Peyer's patch (tissue), 4 donors: ENCODE data around the gene HS3ST2.

Experiments used
- POLR2A ChIP-seq, 2 donors: fragments of 450-650 bp; IDR thresholded peaks; one replicate each; pipeline ENCODE4 v1.5.1; 2017; ENCODE audit warnings: antibody characterized with exemption in 2 of 2, mild to moderate bottlenecking in 2 of 2, moderate library complexity in 2 of 2
- TF ChIP-seq, protein P1 (sequence below), 6 experiments: fragments of 450-650 bp in 4 of 6; fragments of 200-600 bp in 2 of 6; sonication (generic) in 1 of 6; IDR thresholded peaks; one replicate each; pipeline ENCODE4 v1.5.1; 2017 to 2019; ENCODE audit warnings: antibody characterized with exemption in 6 of 6, mild to moderate bottlenecking in 3 of 6, moderate library complexity in 1 of 6

DNA sequence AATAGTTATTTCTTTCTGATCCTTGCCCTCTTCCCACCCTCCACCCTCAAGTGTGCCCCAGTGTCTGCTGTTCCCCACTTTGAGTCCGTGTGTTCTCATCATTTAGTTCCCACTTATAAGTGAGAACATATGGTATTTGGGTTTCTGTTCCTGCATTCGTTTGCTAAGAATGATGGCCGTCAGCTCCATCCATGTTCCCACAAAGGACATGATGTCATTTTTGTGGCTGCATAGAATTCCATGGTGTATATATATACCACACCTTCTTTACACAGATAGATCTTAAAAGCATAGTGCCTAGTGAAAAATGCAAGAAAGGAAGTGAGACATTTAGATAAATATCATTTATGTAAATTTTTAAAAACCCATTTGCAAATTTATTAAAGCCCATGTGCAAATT, 33.1 kb downstream of the HS3ST2 start:
- TF ChIP-seq POLR2A (IDR thresholded peaks at IDR 0.05), result no peak
- TF ChIP-seq, protein P1, sequence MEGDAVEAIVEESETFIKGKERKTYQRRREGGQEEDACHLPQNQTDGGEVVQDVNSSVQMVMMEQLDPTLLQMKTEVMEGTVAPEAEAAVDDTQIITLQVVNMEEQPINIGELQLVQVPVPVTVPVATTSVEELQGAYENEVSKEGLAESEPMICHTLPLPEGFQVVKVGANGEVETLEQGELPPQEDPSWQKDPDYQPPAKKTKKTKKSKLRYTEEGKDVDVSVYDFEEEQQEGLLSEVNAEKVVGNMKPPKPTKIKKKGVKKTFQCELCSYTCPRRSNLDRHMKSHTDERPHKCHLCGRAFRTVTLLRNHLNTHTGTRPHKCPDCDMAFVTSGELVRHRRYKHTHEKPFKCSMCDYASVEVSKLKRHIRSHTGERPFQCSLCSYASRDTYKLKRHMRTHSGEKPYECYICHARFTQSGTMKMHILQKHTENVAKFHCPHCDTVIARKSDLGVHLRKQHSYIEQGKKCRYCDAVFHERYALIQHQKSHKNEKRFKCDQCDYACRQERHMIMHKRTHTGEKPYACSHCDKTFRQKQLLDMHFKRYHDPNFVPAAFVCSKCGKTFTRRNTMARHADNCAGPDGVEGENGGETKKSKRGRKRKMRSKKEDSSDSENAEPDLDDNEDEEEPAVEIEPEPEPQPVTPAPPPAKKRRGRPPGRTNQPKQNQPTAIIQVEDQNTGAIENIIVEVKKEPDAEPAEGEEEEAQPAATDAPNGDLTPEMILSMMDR (IDR thresholded peaks at IDR 0.05), result no peak
